Measurements from ENCODE around the gene NFE2L1.
"Not testable (repeated sequence)": the region's sequence is repeated elsewhere in the genome, so short reads cannot be mapped to it uniquely, and the experiment has no call there.

NFE2L1 gene

GRCh38 chr17:48023400-48024148 is 24.6 kb upstream of the NFE2L1 start:
- peak; percentile 65 for DNase-seq

- no peak for DNase-seq
Measured at GRCh38 chr17:48024149-48025039, 23.8 kb upstream of the NFE2L1 start.

DNA sequence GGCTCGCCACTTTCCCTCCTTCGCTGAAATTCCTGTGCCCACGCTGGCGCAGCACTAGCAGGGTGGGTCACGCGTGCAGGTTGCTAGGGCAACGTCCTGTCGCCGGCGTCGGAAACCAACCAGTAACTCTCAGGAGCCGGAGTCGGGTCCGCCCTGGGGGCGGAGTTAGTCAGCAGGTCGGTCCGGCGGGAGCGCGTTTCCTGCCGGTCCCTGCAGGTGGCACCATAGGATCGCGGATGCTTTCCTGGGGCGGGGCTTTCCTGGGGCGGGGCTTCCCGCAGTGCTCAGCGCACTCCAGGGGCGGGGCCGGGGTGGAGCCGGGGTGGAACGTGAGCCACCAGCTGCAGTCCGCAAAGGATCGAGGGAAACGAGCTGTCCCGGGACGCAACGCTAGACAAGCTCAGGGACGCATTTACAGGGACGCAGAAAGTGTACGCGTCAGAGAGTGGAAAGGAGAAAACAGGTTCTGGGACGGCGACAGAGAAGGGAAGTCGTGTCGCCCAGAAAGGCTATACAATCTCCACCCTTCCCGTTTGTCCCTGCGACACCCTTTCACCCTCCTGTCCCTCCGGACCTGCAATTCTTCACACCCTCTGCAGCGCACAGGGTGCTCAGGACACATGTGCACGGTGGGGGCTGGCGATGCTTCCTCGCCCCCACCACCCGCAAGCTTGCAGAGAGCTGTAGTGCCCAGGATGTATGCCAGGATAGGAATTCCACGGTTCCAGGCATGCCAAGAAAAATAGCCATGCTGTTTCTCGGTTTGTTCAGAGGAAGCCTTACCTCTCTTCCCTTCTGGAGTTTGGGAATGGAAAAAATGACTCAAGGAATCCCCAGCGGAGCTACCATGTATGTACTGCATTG is 22.9 kb upstream of the NFE2L1 start:
- DNase-seq = peak; percentile 99

GRCh38 chr17:48025904-48026501 is 22.2 kb upstream of the NFE2L1 start:
- peak; percentile 56 for DNase-seq

GRCh38 chr17:48026502-48027321 is 21.4 kb upstream of the NFE2L1 start:
- DNase-seq = peak; percentile 70

DNA sequence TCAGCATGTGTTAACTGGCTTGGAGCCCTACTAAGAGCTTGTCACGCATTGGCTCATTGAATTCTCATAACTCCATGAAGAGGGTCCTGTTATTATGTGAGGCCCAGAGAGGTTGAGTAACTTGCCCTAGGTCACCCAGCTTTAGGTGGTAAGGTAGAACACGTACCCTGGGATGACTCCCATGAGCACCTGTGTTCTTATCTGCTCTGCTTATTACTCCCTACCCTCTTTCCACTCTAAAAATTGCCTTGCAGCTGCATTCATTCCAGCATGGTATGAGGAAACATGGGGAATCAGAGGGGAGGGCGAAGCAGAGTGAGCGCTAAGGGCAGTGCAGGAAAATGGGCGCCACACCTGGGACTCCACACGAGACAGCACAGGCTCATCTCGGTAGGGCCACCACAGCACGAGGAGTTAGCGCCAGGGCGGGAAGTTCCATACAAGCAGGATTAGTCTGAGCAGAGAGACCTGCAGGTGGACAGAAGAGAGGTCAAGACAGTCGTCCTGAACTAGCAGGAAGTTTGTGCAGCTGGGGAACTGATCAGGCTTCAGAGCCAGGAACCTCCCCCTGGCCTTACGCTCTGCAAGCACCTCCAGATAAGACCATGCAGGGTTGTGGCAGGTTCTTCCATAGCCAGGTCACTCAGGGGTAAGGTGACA is 20.7 kb upstream of the NFE2L1 start:
- DNase-seq = no peak

DNA sequence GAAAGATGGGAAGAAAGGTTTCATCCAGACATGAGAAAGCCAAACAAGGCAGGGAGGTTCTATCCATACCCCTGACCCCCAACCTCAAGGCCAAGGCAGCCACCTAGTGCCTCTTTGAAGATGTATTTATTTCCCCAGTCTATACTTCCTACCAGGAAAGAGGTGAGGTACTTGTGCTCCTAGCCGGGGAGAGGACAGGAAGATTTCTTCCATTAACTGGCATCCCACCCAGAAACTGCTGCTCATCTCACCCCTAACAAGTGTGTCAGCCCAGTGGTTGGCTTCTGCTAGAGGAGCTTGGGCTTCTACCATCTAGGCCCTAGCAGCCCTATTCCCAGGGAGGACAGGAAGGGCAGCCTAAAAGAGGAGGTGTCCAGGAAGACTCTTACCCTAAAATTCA is 19.4 kb upstream of the NFE2L1 start:
- no peak for DNase-seq

DNA sequence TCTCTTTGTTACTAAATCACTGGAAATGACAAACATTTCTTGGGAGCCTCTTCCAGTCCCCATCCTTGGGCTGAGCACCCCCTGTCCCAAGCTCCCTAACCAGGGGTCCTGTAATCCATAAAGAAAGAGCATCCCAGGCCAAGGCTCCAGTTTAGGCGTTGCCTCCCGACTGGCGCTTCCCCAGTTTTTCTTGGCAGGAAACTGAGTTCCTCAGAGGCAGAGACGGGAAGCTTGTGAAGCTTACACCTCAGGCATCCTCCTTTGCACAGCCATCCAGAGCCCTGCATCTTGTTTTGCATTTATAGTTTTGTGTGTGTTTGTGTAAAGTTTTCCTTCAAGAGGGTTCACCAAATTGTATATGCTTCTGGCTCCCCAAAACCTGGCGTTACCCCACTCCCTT is 17.6 kb upstream of the NFE2L1 start:
- no peak for DNase-seq

DNA sequence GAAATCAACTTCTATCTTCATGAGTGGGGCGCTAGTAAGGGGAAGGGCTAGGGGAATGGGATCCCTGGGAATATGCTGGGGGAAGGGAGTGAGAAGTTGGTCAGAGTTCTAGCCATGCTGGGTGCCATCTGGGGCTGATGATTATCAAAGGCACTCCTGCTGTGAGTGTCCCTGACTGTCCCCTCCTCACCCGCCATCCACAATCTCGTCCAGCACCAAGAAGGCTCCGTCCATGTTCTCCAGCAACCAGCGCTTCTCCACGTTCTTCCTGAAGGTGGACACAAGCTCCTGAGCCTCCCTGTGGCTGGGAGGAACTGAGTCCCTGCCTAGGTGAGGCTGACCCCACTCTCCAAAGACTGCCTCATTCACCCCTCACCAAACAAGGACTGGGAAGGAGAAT is 16.2 kb upstream of the NFE2L1 start:
- no peak for DNase-seq

DNA sequence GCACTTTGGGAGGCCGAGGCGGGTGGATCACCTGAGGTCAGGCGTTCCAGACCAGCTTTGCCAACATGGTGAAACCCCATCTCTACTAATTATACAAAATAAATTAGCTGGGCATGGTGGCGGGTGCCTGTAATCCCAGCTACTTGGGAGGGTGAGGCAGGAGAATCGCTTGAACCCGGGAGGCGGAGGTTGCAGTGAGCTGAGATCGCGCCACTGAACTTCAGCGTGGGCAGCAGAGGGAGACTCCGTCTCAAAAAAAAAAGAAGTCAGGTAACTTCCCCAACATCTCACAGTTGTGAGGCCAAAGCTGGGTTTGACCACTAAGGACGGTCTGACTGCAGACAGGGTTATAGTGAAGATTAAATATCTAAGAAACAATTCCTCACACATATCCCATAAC is 13.4 kb upstream of the NFE2L1 start:
- DNase-seq = not testable (repeated sequence)

DNA sequence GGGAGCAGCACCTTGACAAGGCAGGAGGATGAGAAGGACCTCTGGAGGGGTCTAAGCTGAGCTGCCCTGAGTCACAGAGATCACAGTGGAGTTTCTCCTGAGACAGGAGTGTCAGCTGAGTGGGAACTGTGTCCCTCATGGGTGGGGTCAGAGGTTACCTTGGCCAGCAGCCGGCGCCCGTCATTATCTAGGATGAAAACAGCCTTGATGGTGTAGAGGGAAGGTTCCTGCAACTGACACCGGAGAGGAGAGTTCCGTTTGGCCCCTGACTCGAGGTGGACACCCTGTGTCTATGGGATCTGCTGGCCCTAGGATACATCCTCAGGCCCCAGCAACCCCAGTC is 11.5 kb upstream of the NFE2L1 start:
- no peak for DNase-seq

DNA sequence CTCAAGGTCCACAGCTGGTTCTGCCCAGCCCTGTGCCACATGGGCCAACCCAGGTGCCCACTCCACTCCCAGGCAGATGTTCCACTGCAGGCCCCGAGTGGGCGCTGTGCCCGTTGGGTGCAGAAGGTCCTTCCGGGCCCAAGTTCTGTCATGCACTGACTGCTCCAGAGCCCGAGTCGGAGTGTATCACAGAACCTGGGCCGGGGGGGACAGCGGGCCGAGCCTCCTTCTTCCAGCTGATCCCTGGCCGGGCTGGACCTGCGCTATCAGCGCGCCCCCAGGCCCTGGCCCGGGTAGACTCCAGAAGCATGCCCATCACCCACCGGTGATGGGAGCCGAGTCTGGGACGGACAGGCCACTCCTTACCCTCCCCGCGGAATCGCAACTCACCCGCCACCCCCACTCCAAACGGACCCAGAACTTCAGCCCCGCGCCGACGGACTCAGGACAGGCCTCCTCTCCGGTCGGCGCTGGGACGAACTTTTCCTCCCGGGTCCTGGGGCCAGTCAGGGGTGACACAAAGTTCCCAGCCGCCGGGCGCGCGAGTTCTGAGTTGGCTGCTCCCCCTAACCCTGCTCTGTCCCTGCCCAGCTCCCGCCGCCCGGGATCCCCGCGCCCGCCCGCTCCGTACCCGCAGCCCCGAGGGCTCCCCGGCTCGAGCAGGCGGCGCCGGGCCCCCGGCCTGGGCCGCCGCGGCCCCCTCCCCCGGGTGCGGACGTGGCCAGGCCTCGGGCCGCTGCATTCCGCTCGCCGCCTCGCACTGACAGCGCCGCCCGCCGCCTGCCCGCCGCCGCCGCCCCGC is 10.9 kb upstream of the NFE2L1 start, which contains the start of gene COPZ2:
Gene COPZ2, minus strand, starts transcription at position 762 of the 802 bp plus-strand sequence. Its CDS starts 20 bp downstream, at position 742.
- DNase-seq = no peak

DNA sequence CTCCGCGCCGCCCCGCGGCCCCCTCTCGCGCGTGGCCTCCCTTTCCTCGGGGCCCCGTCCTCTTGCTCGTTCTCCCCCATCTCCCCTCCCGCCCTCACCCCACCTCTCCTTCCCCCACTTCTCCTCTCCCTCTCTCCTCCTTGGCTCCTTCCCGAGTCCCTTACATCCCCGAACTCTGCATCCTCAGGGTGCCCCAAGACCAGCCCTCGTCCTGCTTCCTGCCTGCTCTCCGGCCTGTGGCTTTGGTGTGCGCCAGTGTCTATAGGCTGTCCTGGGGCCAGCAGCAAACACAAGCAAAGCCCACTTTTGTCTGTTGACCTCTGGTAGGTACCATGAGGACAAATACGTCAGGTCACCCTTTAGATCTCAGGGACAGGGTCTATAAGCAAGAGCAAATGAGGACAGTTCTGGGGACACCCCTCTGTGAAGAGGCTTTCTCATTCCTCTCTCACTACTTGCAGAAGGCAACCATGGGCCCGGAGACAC is 10.3 kb upstream of the NFE2L1 start:
- no peak for DNase-seq

GRCh38 chr17:48038687-48039086 is 9.5 kb upstream of the NFE2L1 start:
- DNase-seq = no peak

DNA sequence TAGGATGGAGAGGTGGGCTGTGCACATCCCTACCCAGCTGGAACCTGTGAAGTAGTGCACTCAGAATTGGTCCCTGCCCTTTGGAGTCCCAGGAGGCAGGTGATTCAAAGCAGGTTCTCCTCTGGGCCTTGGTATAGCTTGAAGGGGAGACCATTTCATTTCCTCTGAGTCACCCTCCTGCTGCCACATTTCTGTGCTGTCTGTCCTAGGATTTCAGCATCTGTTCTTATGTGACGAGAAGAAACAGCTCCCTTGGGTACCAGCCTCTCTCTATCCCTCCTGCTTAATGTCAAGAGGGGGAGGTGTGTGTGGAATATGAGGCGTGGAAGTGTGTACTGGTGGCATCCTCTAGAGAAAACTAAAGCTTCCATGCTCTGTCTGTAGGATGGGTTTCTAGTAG is 5.0 kb upstream of the NFE2L1 start:
- no peak for DNase-seq

DNA sequence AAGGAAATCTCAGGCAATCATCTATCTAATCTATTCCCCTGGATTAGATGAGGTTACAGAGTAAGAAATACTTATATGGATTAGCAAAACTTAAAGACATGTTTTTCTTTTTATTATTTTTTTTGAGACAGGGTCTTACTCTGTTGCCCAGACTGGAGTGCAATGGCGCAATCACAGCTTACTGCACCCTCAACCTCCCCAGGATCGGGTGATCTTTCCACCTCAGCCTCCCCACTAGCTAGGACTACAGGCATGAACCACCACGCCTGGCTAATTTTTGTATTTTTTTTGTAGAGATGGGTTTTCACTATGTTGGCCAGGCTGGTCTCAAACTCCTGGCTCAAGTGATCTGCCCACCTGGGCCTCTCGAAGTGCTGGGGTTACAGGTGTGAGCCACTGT is 3.3 kb upstream of the NFE2L1 start:
- DNase-seq = no peak

DNA sequence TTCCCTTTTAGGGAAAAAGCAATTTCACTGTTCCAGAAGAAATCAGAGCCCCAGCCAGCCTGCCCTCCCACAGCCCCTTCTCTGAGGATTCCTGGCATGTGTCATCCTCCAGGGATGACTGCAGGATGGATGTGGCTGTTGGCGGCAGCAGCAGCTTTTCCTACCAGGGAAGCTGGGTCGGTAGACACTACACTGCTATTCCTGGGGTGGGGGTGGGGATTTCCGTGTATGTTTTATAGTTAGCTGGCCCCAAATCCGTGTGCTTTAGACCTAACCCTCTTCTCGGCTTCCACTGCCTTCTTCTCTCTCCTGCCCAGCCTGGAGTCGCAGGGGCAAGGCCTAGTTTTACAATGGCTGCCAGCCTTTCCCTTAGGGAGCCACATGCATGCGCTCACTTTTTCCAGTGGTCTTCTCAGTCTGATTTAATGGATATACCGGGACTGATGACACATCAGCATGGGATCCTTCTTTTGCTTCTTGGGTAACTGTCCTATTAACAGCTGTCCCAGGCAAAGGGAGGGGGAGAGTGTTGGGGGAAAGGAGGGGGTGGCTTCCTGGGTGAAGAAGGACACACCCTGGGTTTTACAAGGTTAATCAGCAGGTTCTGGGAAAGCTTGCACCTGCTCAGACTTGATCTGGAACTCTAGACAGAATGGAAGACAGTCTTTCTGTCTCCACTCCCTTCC is 2.7 kb upstream of the NFE2L1 start:
- DNase-seq = no peak

DNA sequence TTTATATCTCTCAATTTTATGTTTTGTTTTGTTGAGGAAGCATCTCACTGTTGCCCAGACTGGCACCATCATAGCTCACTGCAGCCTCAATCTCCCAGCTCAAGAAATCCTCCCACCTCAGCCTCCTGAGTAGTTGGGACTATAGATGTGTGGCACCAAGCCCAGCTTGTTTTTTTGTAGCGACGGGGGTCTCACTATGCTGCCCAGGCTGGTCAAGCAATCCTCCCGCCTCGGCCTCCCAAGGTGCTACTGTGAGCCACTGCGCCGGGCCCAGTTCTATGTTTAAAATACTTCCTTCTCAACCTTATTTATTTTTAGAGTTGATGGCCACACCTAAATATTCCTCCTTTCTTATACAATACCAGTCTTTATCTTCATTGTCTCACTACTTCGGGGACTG is 1.9 kb upstream of the NFE2L1 start:
- no peak for DNase-seq

GRCh38 chr17:48047113-48047740 is 932 bp upstream of the NFE2L1 start:
- no peak for DNase-seq
